K562 (cell line): ENCODE results near the gene CGNL1. TPM values are rescaled to one million over a fixed set of nuclear protein-coding genes. Genes with fewer than 3 reads are reported as not detected.

Experiments used
- ATAC-seq: fragments of 200-7000 bp; cut with Tn5 transposase; 3 replicates; pipeline ENCODE4 v1.9.1; 2020; ENCODE audit warnings: moderate library complexity
- BruUV-seq: library from RNA; stranded (reverse); fragments of 400-500 nt; replicated peaks from 2 replicates; lab custom pipeline; 2021; lab: Mats Ljungman, UMichigan
- CTCF ChIA-PET: fragments of 300-600 bp; formaldehyde crosslinking; extraction: SDS; loops from one replicate; lab custom pipeline; 2021; ENCODE audit warnings: low intra/inter-chr PET ratio; lab: Yijun Ruan, JAX
- POLR2A ChIA-PET: fragments of 300-600, 350-650 bp; sonication (Branson Sonifier 250); formaldehyde crosslinking; extraction: SDS; loops from one replicate; lab custom pipeline; 2021; ENCODE audit warnings: antibody characterized with exemption, inconsistent platforms; lab: Yijun Ruan, JAX
- DNase-seq, 4 experiments: peaks; one replicate each; pipeline versions ENCODE4 v3.0.0 to v3.0.0-alpha.2; 2011 to 2018; ENCODE audit warnings: low spot score in 3 of 4, mixed read lengths in 3 of 4; ENCODE audit errors: extremely low read depth in 1 of 4
- FAIRE-seq: peaks from 2 replicates; lab custom pipeline; 2011; peaks lifted over from hg19 to GRCh38; lab: Jason Lieb, UNC
- H2AFZ ChIP-seq: 2 replicates; pipeline ENCODE4 v1.6.0; 2011; ENCODE audit warnings: low read depth, low read length, control low read depth, inconsistent platforms
- H3K27ac ChIP-seq: fragments of 200-600 bp; 3 replicates; pipeline ENCODE4 v1.8.0; 2011; ENCODE audit warnings: low read depth, mild to moderate bottlenecking, control low read depth, inconsistent platforms, low read length, moderate library complexity, mixed read lengths; ENCODE audit errors: extremely low read depth
- H3K27me3 ChIP-seq, 2 experiments: fragments of 300-600 bp in 1 of 2; 2 replicates in 1 of 2; 3 replicates in 1 of 2; pipeline versions ENCODE4 v1.6.0 to v1.8.0; 2011; ENCODE audit warnings: inconsistent platforms in 2 of 2, low read length in 2 of 2, mild to moderate bottlenecking in 1 of 2, mixed read lengths in 1 of 2, moderate library complexity in 1 of 2; ENCODE audit not compliant: control insufficient read depth in 2 of 2, insufficient read depth in 2 of 2
- H3K36me3 ChIP-seq: fragments of 300-600 bp; 3 replicates; pipeline ENCODE4 v1.8.0; 2011; ENCODE audit warnings: mild to moderate bottlenecking, low read length, inconsistent platforms; ENCODE audit not compliant: control insufficient read depth, insufficient read depth
- H3K4me1 ChIP-seq, 2 experiments: fragments of 200-600 bp in 1 of 2; replicated peaks in 1 of 2; 2 replicates in 1 of 2; 3 replicates in 1 of 2; pipeline versions ENCODE4 v1.5.1 to v1.8.0; 2011; ENCODE audit warnings: inconsistent platforms in 2 of 2, low read length in 2 of 2, mild to moderate bottlenecking in 1 of 2, mixed read lengths in 1 of 2, moderate library complexity in 1 of 2; ENCODE audit not compliant: control insufficient read depth in 2 of 2, insufficient read depth in 2 of 2
- H3K4me2 ChIP-seq: 2 replicates; pipeline ENCODE4 v1.6.1; 2011; ENCODE audit warnings: low read length, control low read depth, inconsistent platforms, mixed read lengths; ENCODE audit not compliant: insufficient read depth
- H3K4me3 ChIP-seq: fragments of 200-600 bp; sonication (generic), shearing (Covaris generic); 2 replicates; pipeline ENCODE4 v1.5.1; 2016; ENCODE audit warnings: control low read depth, inconsistent platforms
- H3K79me2 ChIP-seq: fragments of 200-600 bp; 3 replicates; pipeline ENCODE4 v1.8.0; 2011; ENCODE audit warnings: low read length, inconsistent platforms; ENCODE audit not compliant: control insufficient read depth, insufficient read depth
- H3K9ac ChIP-seq, 2 experiments: 2 replicates each; pipeline versions ENCODE4 v1.6.0 to v1.6.1; 2011; ENCODE audit warnings: low read depth in 2 of 2, low read length in 2 of 2, control low read depth in 1 of 2, inconsistent platforms in 1 of 2, mild to moderate bottlenecking in 1 of 2, mixed read lengths in 1 of 2; ENCODE audit not compliant: insufficient read depth in 1 of 2
- H3K9me1 ChIP-seq: one replicate; pipeline ENCODE4 v1.6.0; 2011; ENCODE audit warnings: inconsistent platforms, mild to moderate bottlenecking, low read length, moderate library complexity; ENCODE audit not compliant: control insufficient read depth, insufficient read depth
- H3K9me3 ChIP-seq: replicated peaks from 2 replicates; pipeline ENCODE4 v1.5.1; 2011; ENCODE audit warnings: low read depth, low read length, inconsistent platforms; ENCODE audit not compliant: control insufficient read depth, insufficient read depth
- H4K20me1 ChIP-seq: replicated peaks from 2 replicates; pipeline ENCODE4 v1.6.1; 2011; ENCODE audit warnings: low read length, inconsistent platforms, mixed read lengths; ENCODE audit not compliant: control insufficient read depth, insufficient read depth
- BRF1 ChIP-seq: IDR thresholded peaks from 3 replicates; pipeline ENCODE4 v1.6.1; 2011; ENCODE audit warnings: borderline replicate concordance, mild to moderate bottlenecking; ENCODE audit not compliant: insufficient read length; ENCODE audit errors: extremely low read depth
- DEAF1 ChIP-seq: fragments of 450-650 bp; formaldehyde crosslinking; IDR thresholded peaks from 2 replicates; pipeline ENCODE4 v1.4.0; 2020; ENCODE audit warnings: mild to moderate bottlenecking, moderate library complexity
- FOXK2 ChIP-seq, 2 experiments: fragments of 450-650 bp; IDR thresholded peaks in 1 of 2; conservative IDR thresholded peaks in 1 of 2; 2 replicates each; pipeline ENCODE4 v1.6.1; 2016; ENCODE audit warnings: low read depth in 2 of 2, mild to moderate bottlenecking in 1 of 2
- RAD21 ChIP-seq, 2 experiments: fragments of 250-450 bp in 1 of 2; fragments of 450-650 bp in 1 of 2; sonication (Bioruptor Pico) in 1 of 2; formaldehyde crosslinking in 1 of 2; IDR thresholded peaks in 1 of 2; conservative IDR thresholded peaks in 1 of 2; 2 replicates each; pipeline versions ENCODE4 v1.4.0 to v1.8.0; 2020 to 2022; ENCODE audit warnings: mild to moderate bottlenecking in 2 of 2, moderate library complexity in 1 of 2
- ZNF146 ChIP-seq: IDR thresholded peaks from one replicate; pipeline ENCODE4 v1.6.1; 2018; ENCODE audit warnings: missing compliant biosample characterization; ENCODE audit not compliant: unreplicated experiment
- ZNF280A ChIP-seq: fragments of 450-650 bp; IDR thresholded peaks from 2 replicates; pipeline ENCODE4 v1.6.1; 2018; ENCODE audit warnings: mild to moderate bottlenecking, low read depth; ENCODE audit not compliant: partially characterized antibody
- ZNF668 ChIP-seq: fragments of 250-450 bp; sonication (Bioruptor Pico); IDR thresholded peaks from 2 replicates; pipeline ENCODE4 v1.8.0; 2022; ENCODE audit warnings: mild to moderate bottlenecking, inconsistent platforms
- WGBS: fragments of 100-300 bp; shearing (Covaris generic); methylation state at CpG from one replicate; pipeline ENCODE4 v1.1.6; 2016; ENCODE audit warnings: low coverage, mixed read lengths; ENCODE audit not compliant: insufficient coverage; ENCODE audit errors: missing lambda C conversion rate; 5-methylcytosine and 5-hydroxymethylcytosine counted together
- in situ Hi-C: fragments of 300-500 bp; cut with MboI; formaldehyde crosslinking; loops from 4 replicates; pipeline ENCODE4 v1.15.0; 2018; ENCODE audit warnings: inconsistent platforms, mixed read lengths
- intact Hi-C: fragments of 100-400 bp; cut with micrococcal nuclease; formaldehyde crosslinking; loops from 2 replicates; pipeline ENCODE4 v1.14.2; 2022
- polyA plus RNA-seq, 8 experiments: library from polyadenylated mRNA; depleted of rRNA in 4 of 8; stranded (reverse) in 5 of 8; unstranded in 3 of 8; fragments of >200 nt; fragmentation: Nextera tagmentation in 2 of 8; fragmentation: Illumina TruSeq in 1 of 8; extraction: Ambion mirVana in 2 of 8; extraction: Trizol in 1 of 8; gene quantifications; 2 replicates each; pipeline versions ENCODE4 v1.2.1 to v1.2.3, GENCODE V29; 2011 to 2014; ENCODE audit warnings: inconsistent platforms in 1 of 8, missing spikeins in 1 of 8
- total RNA-seq, 7 experiments: library from RNA; depleted of rRNA in 6 of 7; stranded (reverse); fragments of >200 nt in 6 of 7; fragmentation: Illumina TruSeq in 2 of 7; extraction: Trizol in 2 of 7; gene quantifications; 2 replicates each; pipeline versions ENCODE4 v1.2.1 to v1.2.3, GENCODE V29; 2011 to 2021; ENCODE audit warnings: low replicate concordance in 1 of 7

CGNL1 gene
- total and polyA plus RNA-seq, 9 of the 15 experiments (the other 6 are each of a cell fraction or from before 2014, with no cell fraction given), result 0.01 to 0.07 TPM; not detected in 7

- no peak for TF ChIP-seq BRF1
- peak; percentile 78 to 90 for TF ChIP-seq RAD21 (CRISPR knock-in tag; conservative IDR thresholded peaks at IDR 0.05 in 1 of 2, IDR thresholded peaks at IDR 0.05 in 1 of 2)
- peak; percentile 25 to 28; a peak in 1 of 4 replicates for TF ChIP-seq FOXK2 (conservative IDR thresholded peaks at IDR 0.05 in 1 of 2, IDR thresholded peaks at IDR 0.05 in 1 of 2; ENCODE audit: low read depth in 2 of 2)
- peak; percentile 71 for TF ChIP-seq DEAF1 (CRISPR knock-in tag)
Observed at GRCh38 chr15:57527382-57528091, 151.2 kb downstream of the CGNL1 start (continued).

GRCh38 chr15:57528940-57529565 is 152.7 kb downstream of the CGNL1 start:
- no peak overlapping the region for H3K9ac ChIP-seq
- no peak for TF ChIP-seq ZNF668 (CRISPR knock-in tag)
- TF ChIP-seq ZNF280A, result no peak
- TF ChIP-seq ZNF146, result no peak
- no peaks in the 10 kb centered on the region for H3K4me1 ChIP-seq
- no peak for DNase-seq
- no peaks in the 10 kb centered on the region for H3K79me2 ChIP-seq
- H3K4me2 ChIP-seq, result no peak overlapping the region
- CTCF ChIA-PET, result interaction anchor here (1.1 kb wide), 1 partner anchor 201 kb away, joined by 3 read pairs; no protein-coding TSS in a partner anchor
- H4K20me1 ChIP-seq, result no peaks in the 10 kb centered on the region
- no TSS peak for BruUV-seq
- POLR2A ChIA-PET, result interaction anchor here (0.6 to 1.4 kb wide), 3 partner anchors 13 to 882 kb away, joined by 4 to 7 read pairs (median 4); no protein-coding TSS in a partner anchor
- intact Hi-C loops (loop anchor here (10.0 kb wide), 1 partner anchor 704 kb away; no protein-coding TSS in a partner anchor), in situ Hi-C loops (loop anchor here (5.0 kb wide), 1 partner anchor 392 kb away; no protein-coding TSS in a partner anchor)
- no peak overlapping the region for H3K27ac ChIP-seq
- peaks cover 23 to 31% of the 10 kb centered on the region in 2 experiments; a peak in 4 of 5 replicates for H3K27me3 ChIP-seq
- H3K36me3 ChIP-seq, result no peaks in the 10 kb centered on the region
- no peak for ATAC-seq
- no peak overlapping the region for H3K4me3 ChIP-seq
- no peaks in the 10 kb centered on the region for H3K9me3 ChIP-seq
- no peaks in the 10 kb centered on the region for H3K9me1 ChIP-seq
- WGBS, result 0% methylated on average over 1 of the region's 1 CpG
- FAIRE-seq, result no peak
- no peak overlapping the region for H2AFZ ChIP-seq
